NCI-H146 (cell line): ENCODE measurements around the gene GCKR.
"Not testable (repeated sequence)": the region's sequence is repeated elsewhere in the genome, so short reads cannot be mapped to it uniquely, and the experiment has no call there.

Experiments
- DNase-seq: peaks from one replicate; lab custom pipeline; 2025; lab: John Stamatoyannopoulos, UW

Gene GCKR

DNA sequence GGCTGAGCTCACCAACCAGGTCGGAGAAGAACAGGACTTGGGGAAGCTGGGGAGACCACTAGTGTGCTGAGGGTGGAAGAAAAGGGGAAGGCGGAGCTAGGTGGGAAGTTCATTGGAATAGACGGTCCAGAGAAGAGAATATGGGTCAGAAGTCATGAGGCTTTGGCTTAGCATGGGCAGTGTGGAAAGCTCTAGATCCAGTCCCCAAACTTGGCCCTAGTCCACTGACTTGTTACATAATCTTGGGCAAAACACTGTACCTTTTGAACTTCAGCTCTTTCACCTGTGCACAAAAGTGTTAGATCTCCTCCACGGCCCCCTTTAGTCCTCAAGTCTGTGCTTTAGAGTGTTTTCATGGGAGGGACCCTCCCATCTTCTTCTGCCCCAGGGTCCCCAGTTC lies 10.7 kb downstream of the GCKR start:
- DNase-seq: no peak

DNA sequence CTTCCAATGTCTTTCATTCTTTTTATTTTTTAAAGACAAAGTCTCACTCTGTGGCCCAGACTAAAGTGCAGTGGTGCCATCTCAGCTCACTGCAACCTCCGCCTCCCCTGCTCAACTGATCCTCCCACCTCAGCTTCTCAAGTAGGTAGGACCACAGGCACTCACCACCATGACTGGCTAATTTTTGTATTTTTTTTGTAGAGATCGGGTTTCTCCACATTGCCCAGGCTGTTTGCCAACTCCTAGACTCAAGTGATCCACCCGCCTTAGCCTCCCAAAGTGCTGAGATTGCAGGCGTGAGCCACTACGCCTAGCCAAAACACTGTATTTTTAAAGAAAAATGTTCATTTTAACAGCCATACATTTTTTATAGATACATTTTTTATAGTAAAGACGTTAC lies 12.7 kb downstream of the GCKR start:
- DNase-seq: no peak

DNA sequence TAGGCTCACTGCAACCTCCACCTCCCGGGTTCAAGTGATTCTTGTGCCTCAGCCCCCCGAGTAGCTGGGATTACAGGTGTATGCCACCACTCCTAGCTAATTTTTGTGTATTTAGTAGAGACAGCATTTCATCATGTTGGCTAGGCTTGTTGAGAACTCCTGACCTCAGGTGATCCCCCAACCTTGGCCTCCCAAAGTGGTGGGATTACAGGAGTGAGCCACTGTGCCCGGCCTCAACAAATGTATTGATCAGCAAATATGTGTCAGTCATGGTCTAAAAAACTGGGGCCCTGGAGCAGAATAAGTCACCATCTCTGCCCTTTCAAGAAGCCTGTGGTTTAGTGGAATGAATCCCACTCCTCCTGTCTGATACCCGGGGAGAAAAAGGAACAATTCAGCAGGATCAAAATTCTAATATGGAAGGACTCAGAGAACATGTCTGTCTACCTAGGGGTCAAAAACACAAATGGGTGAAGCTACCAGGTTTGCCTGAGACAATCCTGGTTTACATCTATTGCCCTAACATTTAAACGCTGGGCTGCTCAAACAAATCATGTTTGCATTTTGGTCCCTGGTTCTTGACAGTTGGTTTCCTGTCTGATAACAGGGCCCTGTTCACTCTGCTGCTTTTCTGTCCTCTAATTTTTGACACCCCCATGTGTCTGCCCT lies 21.6 kb downstream of the GCKR start:
- peak; percentile 12 for DNase-seq

DNA sequence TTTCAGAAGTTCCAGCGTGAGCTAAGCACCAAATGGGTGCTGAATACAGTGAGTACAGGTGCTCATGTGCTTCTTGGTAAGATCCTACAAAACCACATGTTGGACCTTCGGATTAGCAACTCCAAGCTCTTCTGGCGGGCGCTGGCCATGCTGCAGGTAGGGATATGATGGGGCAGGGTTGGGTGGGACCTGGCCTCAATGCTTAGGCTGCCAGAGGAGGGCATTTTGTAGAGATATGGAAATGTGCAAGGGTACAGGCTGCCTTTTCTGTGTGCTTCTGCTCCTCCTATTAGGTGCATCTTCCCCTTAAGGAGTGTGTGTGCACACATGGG lies 22.1 kb downstream of the GCKR start:
- DNase-seq: no peak

DNA sequence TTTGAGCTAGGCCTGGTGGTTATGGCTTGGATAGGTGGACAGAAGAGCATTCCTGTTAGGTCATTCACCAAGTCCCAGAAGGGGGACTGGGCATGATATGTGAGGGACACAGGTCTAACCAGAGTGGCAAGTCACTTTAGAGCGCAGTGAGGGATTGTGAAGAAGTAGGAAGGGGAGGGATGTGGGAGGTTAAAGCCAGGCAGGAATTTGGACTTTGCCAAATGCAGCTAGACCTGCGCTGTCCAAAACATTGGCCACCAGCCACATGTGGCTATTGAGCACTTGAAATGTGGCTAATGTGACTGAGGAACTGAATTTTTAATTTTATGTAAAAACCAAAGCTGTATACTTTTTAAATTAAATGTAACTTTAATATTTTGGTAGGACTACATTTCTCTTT lies 23.7 kb downstream of the GCKR start:
- no peak for DNase-seq

DNA sequence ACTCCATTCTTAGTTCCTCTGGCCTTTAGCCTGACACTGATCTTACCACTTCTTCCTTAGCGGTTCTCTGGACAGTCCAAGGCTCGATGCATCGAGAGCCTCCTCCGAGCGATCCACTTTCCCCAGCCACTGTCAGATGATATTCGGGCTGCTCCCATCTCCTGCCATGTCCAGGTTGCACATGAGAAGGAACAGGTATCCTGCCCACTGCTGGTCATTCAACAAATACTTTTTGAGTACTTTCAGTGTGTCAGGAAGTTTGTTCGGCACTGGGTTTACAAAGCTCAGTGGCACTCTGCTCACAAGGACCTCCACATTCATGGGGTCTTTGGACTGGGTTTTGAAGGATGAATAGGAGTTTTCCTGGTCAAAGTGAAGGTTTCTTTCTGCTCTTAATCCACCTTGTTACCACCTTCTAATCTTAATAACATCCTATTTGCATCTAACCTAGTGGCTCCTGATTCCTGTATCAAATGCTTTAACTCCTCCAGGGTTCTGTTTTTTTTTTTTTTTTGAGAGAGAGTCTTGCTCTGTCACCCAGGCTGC lies 25.8 kb downstream of the GCKR start:
- no peak for DNase-seq

DNA sequence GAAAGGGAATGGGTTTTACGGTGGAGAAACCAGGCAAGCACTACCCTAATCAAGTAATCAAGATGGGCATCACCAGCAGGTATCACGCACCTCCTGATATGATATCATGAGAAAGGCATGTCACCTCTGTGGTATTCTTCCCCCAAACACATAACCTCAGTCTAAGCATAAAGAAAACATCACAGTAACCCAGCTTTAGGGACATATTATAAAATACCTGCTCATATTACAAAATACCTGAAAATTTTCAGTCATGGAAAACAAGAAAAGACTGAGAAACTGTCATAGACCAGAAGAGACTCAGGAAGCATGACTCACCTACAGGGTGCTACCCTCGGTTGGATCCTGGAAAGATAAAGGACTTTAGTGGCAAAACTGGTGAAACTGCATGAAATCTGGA lies 30.5 kb downstream of the GCKR start:
- no peak for DNase-seq

DNA sequence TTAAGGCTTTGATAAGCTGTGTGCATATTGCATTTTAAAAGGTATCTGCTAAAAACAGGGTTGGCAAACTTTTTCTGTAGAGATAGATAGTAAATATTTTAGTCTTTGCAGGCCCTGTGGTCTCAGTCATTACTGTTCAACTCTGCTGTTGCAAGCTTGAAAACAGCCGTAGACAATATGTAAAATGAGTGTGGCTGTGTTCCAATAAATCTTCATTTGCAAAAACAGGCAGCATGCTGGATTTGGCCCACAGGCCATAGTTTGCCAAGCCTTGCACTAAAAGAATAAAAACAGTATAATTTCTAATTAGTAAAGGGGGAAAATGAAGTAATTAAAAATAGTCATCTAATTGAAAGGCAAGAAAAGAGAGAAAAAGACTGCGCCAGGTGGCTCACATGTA lies 35.3 kb downstream of the GCKR start:
- DNase-seq: no peak

DNA sequence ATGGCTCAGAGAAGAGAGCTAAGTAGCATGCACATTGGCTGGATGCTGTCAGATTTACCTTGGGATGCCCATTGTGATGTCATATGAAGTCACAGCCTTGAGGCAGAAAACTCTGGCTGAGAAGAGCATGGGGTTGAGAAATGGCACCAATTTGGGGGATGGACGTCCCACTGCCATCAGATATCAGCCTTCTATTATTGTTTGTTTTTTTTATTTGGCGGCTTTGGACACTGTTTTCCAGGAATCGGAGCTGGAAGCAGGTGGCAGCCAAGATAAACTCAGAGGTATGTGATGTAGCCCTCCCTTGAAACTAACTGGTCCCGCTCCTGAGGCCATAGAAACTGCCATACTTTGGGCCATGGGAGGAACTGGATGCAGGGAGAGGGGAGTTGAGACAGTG lies 40.6 kb downstream of the GCKR start:
- DNase-seq: no peak

DNA sequence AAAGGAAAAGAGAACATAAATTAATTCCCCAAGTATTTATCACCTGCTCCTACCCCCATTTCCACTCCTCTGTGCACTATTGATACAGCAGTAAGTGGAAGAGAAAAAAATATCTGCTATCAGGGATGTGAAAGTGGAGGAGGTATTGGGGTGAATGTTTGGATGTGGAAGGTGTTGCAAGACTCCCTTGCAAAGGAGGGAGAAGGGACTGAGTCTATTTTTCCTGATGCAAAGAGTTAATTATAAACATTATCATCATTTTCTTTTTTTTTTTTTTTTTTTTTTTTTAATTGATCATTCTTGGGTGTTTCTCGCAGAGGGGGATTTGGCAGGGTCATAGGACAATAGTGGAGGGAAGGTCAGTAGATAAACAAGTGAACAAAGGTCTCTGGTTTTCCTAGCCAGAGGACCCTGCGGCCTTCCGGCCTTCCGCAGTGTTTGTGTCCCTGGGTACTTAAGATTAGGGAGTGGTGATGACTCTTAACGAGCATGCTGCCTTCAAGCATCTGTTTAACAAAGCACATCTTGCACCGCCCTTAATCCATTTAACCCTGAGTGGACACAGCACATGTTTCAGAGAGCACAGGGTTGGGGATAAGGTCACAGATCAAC lies 42.3 kb downstream of the GCKR start:
- DNase-seq: not testable (repeated sequence)

DNA sequence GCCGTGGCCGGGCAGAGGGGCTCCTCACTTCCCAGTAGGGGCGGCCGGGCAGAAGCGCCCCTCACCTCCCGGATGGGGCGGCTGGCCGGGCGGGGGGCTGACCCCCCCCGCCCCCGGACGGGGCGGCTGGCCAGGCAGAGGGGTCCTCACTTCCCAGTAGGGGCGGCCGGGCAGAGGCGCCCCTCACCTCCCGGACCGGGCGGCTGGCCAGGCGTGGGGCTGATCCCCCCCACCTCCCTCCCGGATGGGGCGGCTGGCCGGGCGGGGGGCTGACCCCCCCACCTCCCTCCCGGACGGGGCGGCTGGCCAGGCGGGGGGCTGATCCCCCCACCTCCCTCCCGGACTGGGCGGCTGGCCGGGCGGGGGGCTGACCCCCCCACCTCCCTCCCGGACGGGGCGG lies 43.0 kb downstream of the GCKR start:
- not testable (repeated sequence) for DNase-seq

DNA sequence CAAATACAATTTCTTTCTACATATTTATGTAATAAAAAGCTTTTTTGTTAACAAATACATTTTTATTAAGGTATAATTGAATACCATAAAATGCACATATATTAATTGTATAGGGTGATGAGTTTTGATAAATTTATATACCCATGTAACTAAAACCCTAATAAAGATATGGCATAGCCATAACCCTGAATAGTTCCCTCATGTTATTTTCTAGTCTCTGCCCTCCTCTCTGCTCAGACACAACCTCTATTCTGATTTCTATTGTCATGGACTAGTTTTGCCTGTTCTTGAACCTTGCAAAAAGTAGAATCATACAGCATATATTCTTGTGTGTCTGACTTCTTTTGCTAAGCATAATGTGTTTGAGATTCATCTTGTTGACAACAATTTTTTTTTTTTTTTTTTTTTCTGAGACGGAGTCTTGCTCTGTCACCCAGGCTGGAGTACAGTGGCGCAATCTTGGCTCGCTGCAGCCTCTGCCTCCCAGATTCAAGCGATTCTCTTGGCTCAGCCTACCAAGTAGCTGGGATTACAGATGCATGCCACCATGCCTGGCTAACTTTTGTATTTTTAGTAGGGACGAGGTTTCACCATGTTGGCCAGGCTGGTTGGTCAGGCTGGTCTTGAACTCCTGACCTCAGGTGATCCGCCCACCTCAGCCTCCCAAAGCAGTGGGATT lies 47.6 kb downstream of the GCKR start:
- no peak for DNase-seq

DNA sequence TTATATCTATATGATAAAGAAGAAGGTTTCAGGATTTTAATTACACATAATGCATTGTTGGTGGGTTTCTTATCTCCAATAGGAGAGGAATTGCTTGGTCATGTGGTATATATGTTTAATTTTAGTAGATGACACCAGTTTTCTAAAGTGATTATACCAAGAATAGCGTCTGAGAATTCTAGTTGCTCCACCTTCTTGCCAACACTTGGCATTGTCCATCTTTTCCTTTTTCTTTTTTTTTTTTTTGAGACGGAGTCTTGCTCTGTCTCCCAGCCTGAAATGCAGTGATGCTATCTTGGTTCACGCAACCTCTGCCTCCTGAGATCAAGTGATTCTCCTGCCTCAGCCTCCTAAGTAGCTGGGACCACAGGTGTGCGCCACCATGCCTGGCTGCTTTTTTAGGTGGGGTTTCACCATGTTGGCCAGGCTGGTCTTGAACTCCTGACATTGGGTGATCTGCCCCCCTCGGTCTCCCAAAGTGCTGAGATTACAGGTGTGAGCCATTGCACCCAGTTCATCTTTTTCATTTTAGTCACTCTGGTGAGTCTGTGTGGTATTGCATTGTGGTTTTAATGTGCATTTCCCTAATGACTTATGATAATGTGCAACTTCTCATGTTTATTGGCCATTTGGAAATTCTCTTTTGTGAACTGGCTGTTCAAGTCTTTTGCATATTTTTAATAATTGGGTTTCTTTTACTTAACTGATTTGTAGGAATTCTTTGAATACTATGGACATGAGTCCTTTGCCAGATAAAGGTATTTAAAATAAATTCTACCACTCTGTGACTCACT lies 48.9 kb downstream of the GCKR start:
- DNase-seq: no peak

DNA sequence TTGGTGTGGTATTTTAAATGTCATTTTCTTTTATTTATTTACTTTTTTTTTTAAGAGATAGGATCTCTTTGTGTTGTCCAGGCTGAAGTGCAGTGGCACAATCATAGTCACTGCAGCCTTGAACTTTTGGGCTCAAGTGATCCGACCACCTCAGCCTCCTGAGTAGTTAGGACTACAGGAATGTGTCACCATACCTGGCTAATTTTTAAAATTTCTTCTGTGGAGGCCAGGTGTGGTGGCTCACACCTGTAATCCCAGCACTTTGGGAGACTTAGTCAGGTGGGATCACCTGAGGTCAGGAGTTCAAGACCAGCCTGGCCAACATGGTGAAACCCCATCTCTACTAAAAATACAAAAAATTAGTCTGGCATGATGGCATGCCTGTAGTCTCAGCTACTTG lies 52.7 kb downstream of the GCKR start:
- DNase-seq: no peak

DNA sequence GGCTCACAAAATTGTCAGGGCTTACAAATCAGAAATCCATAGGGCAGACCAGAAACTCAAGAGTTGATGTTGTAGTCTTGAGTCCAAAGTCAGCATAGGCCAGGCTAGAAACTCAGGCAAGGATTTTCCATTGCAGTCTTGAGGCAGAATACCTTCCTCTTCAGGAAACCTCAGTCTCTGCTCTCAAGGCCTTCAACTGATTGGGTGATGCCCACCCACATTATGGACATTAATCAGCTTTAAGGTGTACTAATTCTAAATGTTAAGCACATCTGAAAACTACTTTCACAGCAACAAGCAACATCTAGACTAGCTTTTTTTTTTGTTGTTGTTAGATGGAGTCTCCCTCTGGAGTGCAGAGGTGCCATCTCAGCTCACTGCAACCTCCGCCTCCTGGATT lies 54.9 kb downstream of the GCKR start:
- no peak for DNase-seq

DNA sequence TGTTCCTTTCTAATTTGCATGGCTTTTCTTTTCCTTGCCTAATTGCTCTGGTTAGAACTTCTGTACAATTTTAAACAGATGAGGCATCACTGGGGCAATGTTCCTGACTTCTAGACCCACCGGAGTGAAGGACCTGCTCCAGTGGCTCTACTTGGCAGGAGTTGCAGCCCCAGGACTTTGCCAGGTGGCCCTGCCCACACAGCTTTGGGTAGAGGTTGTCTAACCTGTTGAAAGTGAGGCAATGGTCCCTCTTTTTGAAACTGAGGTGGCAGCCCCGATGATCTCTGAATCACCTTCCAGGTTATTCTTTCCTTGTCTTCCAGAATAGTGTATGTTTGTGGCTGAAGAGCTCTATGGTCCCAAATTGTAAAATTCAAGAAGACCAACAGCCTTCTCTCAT lies 56.3 kb downstream of the GCKR start:
- DNase-seq: no peak

DNA sequence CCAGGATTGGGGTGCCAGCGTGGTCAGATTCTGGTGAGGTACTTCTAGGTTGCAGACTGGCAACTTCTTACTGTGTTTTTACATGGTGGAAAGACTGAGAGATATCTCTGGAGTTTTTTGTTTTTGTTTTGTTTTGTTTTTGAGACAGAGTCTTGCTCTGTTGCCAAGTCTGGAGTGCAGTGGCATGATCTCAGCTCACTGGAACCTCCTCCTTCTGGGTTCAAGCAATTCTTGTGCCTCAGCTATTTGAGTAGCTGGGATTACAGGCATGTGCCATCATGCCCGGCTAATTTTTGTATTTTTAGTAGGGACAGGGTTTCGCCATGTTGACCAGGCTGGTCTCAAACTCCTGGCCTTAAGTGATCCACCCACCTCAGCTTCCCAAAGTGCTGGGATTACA lies 57.8 kb downstream of the GCKR start:
- not testable (repeated sequence) for DNase-seq

DNA sequence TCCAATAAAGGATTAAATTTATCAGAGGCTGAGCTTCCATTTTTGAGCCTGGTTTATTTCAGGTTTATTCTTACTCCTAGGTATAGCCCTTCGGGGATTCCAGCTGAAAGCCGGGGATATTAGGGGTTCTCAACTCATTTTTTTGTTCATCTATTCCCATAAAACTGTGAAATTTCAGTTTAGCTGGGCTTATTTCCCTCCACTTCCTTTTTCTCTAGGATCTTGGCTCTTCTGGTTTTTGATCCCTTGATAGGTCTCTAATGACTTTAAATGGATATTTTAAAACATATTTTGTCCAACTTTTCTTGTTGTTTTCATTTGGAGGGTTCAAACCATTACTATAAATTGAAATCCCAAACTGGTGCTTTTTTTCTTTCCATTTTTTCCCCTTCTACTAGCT lies 62.6 kb downstream of the GCKR start:
- DNase-seq: no peak

DNA sequence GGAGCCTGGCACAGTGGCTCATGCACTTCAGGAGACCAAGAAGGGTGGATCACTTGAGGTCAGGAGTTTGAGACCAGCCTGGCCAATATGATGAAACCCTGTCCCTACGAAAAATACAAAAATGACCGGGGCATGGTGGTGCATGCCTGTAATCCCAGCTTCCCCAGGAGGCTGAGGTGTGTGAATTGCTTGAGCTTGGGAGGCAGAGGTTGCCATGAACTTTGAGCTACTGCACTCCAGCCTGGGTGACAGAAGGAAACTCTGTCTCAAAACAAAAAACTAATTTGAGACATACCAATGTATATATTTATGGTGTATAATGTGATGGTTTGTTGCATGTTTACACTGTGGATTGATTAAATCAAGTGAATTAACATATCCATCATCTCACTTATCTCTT lies 64.4 kb downstream of the GCKR start:
- DNase-seq: no peak

DNA sequence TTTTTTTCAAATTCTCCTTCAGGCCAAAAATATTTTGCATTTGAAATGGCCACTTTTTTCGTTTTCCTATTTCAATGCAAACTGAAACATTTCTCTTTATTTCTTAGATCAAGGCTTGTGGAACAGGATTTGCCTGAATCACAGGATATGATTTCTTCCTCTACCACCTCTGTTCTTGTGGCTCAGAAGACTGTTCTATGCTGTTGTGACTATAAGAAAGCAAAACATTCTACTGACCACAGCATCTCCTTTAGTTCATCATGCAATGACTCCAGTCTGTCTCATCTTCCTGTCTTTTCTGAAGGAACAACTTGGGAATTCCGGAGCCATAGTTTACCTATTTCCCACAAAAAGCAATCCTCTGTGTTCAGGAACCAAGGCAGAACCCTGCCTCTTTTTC lies 70.0 kb downstream of the GCKR start:
- no peak for DNase-seq

DNA sequence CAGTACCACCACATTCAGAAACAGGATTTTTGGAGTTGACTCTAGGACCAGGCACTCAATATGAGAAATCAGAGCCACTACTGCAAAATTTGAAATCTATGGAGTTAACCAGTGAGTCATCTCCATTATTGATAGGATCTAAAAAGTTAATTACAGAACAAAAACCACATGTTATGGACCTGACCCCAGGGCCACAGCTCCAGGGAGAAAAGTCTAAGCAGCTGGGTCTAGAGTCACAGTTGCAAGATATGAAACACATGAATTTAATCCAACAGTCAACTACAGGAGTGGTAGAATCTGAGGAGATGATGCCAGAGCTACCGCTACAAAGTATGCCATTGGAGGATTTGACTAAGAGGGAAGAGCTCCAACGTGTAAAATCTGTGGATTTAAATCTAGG lies 72.8 kb downstream of the GCKR start:
- DNase-seq: no peak

DNA sequence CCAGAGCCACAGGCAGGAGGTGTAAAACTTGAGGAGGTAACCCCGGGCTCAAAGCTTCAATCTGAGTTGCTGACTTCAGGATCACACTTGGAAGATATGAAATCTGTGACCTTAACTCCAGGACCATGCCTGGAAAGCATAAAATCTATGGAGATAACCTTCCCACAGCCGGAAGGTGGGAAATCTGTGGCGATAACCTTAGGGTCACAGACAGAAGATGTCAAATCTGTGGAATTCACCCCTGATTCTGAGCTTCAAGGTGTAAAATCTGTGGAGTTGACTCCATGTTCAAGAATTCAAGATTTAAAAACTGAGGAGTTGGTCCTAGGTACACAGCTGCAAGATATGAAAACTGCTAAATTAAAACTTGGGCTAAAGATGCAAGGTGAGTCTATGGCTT lies 74.6 kb downstream of the GCKR start:
- DNase-seq: no peak

DNA sequence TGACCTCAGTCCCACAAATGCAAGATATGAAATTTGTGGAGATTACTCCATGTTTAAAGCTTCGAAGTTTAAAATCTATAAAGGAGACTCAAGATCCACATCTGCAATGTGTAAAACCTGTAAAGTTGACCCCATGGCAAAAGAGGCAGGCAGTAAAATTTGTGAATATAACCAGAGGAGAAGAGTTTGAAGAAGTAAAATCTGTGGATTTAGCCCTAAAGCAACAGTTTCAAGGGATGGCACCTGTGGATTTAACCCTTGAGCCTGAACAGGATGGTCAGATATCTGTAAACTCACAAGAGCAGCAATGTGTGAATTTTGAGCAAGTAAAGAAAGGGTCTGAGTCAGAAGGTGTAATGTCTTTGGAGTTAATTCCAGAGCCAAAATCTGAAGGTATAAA lies 75.0 kb downstream of the GCKR start:
- no peak for DNase-seq
